Measurements from ENCODE around the gene AQP12A. TPM values are rescaled to one million over a fixed set of nuclear protein-coding genes. Genes with fewer than 3 reads are reported as not detected.

AQP12A gene
- total and polyA plus RNA-seq, 2 experiments from 2014 or later, result not detected

- TF ChIP-seq ZNF462 (CRISPR knock-in tag; IDR thresholded peaks at IDR 0.05) (no peak), ETS1 (IDR thresholded peaks at IDR 0.05) (no peak), JUNB (IDR thresholded peaks at IDR 0.05; ENCODE audit: unreplicated experiment) (no peak), POLR2AphosphoS5 (IDR thresholded peaks at IDR 0.05; ENCODE audit: low read depth) (no peak), CREB1 (CRISPR knock-in tag; IDR thresholded peaks at IDR 0.05; ENCODE audit: low read depth) (no peak), REST (IDR thresholded peaks at IDR 0.05; ENCODE audit: unreplicated experiment) (no peak)
Observed at GRCh38 chr2:240642806-240643092, 48.9 kb upstream of the AQP12A start (continued).
